DMS79 (cell line): ENCODE measurements around the gene TERB1.

Source experiments
- DNase-seq: peaks from one replicate; lab custom pipeline; 2025; lab: John Stamatoyannopoulos, UW

TERB1 gene

GRCh38 chr16:66750279-66751052 is 50.9 kb downstream of the TERB1 start:
- no peak for DNase-seq

- DNase-seq, result no peak
Measured at GRCh38 chr16:66746682-66747081, 54.7 kb downstream of the TERB1 start.

- DNase-seq, result no peak
Measured at GRCh38 chr16:66746048-66746447, 55.3 kb downstream of the TERB1 start.

- DNase-seq, result no peak
Measured at GRCh38 chr16:66741950-66742808, 59.2 kb downstream of the TERB1 start.

- no peak for DNase-seq
Measured at GRCh38 chr16:66741169-66741900, 60.0 kb downstream of the TERB1 start.

- no peak for DNase-seq
Measured at GRCh38 chr16:66740533-66740932, 60.9 kb downstream of the TERB1 start.

GRCh38 chr16:66740010-66740409 is 61.4 kb downstream of the TERB1 start:
- no peak for DNase-seq

GRCh38 chr16:66735891-66736290 is 65.5 kb downstream of the TERB1 start:
- no peak for DNase-seq

- no peak for DNase-seq
Measured at GRCh38 chr16:66731101-66731500, 70.3 kb downstream of the TERB1 start.

GRCh38 chr16:66728804-66729203 is 72.6 kb downstream of the TERB1 start:
- DNase-seq, result peak; percentile 23

- DNase-seq, result peak; percentile 1
Measured at GRCh38 chr16:66728117-66728787, 73.1 kb downstream of the TERB1 start.

- no peak for DNase-seq
Measured at GRCh38 chr16:66720766-66721165, 80.6 kb downstream of the TERB1 start.

GRCh38 chr16:66719246-66719645 is 82.1 kb downstream of the TERB1 start:
- no peak for DNase-seq

GRCh38 chr16:66717776-66718175 is 83.6 kb downstream of the TERB1 start:
- DNase-seq, result no peak

GRCh38 chr16:66717112-66717675 is 84.2 kb downstream of the TERB1 start:
- DNase-seq, result no peak

- DNase-seq, result no peak
Measured at GRCh38 chr16:66714654-66715307, 86.6 kb downstream of the TERB1 start.

GRCh38 chr16:66714062-66714461 is 87.3 kb downstream of the TERB1 start:
- no peak for DNase-seq

GRCh38 chr16:66713076-66713475 is 88.3 kb downstream of the TERB1 start:
- no peak for DNase-seq

GRCh38 chr16:66712512-66712911 is 88.9 kb downstream of the TERB1 start:
- no peak for DNase-seq

GRCh38 chr16:66711581-66711980 is 89.8 kb downstream of the TERB1 start:
- DNase-seq, result no peak

GRCh38 chr16:66706506-66706880 is 94.9 kb downstream of the TERB1 start:
- no peak for DNase-seq
